NB4 (cell line): Measurements from ENCODE around the gene VWA1.

ENCODE experiments used
- CTCF ChIP-seq: IDR thresholded peaks from one replicate; pipeline ENCODE4 v1.5.1; 2012; ENCODE audit warnings: low read depth, low read length
- POLR2A ChIP-seq: IDR thresholded peaks from 2 replicates; pipeline ENCODE4 v1.6.1; 2011; ENCODE audit warnings: mild to moderate bottlenecking; ENCODE audit not compliant: insufficient read length; ENCODE audit errors: extremely low read depth

DNA sequence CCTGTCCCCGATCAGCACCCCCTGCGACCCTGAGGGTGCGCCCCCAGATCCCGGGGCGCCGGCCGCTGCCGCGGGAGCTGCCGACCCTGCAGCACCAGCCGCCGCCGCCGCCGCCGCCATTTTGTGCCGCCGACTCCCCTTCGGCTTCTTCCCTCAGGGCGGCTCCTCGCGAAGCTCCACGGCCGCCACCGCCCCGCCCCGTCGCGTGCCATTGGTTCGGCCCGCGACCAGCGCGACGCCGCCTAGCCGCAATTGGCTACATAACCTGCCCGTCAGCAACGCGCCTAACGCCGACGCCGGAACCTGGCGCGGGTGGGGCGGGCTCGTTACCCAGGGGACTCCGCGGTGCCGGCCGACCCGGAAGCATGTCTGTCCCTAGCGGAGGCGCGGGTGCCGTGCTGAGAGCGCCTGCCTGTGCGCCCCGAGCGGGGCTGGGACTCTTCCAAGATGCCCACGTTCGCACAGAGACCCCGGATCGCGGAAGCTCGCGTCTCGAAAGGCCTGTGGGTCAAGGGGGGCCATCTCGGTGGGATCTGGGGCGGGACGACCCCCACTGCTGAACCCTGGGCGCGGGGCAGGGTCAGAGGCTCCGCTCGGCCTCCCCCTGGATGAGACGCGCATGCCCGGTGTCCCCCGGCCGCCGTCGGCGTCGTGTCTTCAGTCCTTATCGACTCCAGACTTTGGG, 36.2 kb upstream of the VWA1 start, which contains the start of gene CCNL2:
- peak; percentile 11 for TF ChIP-seq CTCF
- TF ChIP-seq POLR2A = peak; percentile 90
